Measurements from ENCODE around the gene AADACL3.
"Not testable (repeated sequence)": the region's sequence is repeated elsewhere in the genome, so short reads cannot be mapped to it uniquely, and the experiment has no call there.

AADACL3 gene, protein sequence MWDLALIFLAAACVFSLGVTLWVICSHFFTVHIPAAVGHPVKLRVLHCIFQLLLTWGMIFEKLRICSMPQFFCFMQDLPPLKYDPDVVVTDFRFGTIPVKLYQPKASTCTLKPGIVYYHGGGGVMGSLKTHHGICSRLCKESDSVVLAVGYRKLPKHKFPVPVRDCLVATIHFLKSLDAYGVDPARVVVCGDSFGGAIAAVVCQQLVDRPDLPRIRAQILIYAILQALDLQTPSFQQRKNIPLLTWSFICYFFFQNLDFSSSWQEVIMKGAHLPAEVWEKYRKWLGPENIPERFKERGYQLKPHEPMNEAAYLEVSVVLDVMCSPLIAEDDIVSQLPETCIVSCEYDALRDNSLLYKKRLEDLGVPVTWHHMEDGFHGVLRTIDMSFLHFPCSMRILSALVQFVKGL

DNA sequence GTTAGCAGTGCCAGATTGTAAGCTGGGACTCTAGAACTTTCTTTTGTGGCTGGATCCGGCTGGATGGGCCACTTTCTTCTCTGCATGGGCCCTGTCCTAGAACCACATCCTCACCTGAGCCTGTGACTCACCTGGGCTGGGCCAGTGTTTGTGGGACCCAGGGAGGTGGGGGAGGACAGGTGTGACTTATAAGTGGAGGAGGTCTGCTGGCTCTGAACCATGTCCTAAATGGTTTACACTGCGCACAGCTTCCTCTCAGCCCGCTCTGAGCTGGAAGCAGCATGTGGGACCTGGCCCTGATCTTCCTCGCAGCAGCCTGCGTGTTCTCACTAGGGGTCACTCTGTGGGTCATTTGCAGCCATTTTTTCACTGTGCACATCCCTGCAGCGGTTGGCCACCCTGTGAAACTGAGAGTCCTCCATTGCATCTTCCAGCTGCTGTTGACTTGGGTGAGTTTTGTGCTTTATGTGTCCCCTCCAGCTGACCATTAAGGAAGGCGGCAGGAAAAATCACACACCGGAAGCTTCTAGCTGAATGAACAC is at the start of gene AADACL3:
Gene AADACL3, plus strand, starts transcription at position 215 of the 542 bp plus-strand sequence. Its CDS starts 67 bp downstream, at position 282.
- DNase-seq = no peak

DNA sequence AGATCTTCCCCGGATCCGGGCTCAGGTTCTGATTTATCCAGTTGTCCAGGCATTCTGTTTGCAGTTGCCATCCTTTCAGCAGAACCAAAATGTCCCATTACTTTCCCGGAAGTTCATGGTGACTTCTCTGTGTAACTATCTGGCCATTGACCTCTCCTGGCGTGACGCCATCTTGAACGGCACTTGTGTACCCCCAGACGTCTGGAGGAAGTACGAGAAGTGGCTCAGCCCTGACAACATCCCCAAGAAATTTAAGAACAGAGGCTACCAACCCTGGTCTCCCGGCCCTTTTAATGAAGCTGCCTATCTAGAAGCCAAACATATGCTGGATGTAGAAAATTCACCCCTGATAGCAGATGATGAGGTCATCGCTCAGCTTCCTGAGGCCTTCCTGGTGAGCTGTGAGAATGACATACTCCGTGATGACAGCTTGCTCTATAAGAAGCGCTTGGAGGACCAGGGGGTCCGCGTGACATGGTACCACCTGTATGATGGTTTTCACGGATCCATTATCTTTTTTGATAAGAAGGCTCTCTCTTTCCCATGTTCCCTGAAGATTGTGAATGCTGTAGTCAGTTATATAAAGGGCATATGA is 49.7 kb upstream of the AADACL3 start:
- DNase-seq = no peak

DNA sequence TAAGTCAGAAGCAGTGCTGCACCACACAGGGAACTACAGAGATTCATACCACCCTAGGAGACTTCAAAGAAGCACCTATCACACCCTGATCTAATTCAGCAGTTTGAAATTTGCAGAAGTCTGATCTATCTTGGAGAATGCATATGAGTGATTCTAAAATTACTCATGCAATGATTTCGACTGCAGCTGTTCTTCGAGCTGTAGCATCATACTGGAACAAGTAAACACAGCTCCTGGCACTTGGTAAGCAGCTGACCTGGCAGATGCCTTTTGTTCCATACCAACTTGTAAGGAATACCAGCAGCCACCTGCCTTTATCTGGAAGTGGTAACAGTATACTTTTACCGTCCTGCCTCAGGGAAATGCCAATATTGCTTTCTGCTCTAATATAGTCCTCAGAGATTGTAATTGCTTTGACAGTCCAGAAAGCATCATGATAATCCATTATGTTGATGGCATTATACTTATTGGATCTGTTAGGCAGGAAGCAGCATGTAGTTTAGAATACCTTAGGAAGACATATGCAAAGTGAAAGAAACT is 46.3 kb upstream of the AADACL3 start:
- DNase-seq = no peak

DNA sequence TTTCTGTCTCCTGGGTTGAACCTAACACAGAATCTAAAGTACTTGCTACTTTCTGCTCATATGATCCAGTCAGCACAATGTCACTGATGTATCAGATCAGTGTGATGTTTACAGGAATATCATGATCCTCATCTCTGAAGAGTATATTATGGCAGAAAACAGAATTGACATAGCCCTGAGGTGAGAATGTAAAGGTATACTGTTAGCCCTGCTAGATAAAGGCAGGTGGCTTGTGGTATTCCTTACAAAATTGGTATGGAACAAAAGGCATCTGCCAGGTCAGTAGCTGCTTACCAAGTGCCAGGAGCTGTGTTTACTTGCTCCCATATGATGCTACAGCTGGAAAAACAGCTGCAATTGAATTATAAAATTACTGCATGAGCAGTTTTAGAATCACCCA is 41.6 kb upstream of the AADACL3 start:
- no peak for DNase-seq

DNA sequence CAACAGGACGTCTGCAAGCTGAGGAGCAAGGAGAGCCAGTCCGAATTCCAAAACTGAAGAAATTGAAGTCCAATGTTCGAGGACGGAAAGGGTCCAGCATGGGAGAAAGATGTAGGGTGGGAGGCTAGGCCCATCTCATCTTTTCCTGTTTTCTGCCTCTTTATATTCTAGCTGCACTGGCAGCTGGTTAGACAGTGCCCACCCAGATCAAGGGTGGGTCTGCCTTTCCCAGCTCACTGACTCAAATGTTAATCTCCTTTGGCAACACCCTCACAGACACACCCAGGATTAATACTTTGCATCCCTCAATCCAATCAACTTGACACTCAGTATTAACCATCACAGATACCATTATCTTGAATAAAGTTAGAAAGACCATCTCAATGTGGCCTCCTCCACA is 39.8 kb upstream of the AADACL3 start:
- DNase-seq = not testable (repeated sequence)

DNA sequence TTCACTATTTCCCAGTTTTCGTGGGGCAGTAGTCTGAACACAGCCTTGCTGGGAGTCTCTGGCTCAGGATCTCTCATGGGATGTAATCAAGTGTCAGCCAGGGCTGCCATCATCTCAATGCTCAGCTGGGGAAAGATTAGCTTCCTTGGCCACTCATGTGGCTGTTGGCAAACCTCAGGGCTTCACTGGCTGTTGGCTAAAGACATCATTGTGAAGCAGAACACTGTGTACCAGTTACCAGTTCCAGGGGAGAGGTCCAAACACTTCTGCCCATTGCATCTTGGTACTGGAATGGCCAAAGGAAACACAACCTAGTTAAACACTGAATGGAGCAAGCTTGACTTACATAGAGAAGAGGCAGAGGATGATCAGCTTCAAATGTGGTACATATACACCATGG is 38.3 kb upstream of the AADACL3 start:
- no peak for DNase-seq

DNA sequence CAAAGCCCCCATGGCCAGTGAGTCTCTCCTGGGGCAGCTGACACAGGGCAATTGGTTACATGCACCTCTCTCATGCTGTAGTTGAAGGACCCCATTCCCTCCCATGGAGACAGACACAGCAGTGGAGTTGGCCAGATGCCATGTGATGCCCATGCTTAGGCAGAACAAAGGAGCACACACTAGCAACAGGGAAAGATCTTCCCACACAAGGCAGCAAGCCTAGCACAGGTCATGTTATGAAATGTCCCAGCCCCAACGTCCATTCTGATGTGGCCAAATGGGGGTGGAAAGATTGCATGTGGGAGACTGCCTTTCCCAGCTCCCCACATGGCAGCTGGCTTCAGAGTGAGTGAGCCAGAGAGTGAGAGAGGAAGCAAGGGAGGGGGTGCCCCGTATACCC is 37.6 kb upstream of the AADACL3 start:
- no peak for DNase-seq

DNA sequence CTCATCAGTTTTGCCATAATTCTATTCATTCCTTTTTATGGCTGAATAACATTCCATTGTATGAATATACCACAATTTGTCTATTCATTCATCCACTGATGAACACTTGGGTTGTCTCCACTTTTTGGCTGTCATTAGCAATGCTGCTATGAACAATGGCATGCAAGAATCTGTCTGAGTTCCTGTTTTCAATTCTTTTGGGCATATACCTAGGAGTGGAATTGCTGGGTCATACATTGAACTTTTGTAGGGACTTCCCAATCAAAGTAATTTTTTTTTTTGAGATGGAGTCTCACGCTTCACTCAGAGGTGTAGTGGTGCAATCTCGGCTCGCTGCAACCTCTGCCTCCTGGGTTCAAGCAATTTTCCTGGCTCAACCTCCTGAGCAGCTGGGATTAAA is 37.1 kb upstream of the AADACL3 start:
- no peak for DNase-seq

DNA sequence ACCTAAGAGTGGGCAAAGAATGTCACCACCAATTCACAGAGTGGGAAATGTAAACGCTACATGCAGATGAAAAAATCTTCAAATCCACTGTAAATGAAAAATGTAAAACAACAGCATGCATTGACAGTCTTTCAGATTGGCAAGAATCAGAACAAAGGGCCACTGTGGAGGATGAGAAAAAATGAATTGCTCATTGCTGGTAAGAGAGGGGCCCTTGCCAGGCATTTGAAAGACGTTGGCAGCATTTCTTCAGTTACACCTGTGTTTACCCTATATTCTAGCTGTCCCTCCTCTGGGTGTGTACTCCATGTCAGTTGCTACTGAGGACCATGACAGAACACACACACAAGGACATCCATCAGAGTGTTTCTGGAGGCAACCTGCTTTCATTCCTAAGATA is 25.8 kb upstream of the AADACL3 start:
- no peak for DNase-seq

DNA sequence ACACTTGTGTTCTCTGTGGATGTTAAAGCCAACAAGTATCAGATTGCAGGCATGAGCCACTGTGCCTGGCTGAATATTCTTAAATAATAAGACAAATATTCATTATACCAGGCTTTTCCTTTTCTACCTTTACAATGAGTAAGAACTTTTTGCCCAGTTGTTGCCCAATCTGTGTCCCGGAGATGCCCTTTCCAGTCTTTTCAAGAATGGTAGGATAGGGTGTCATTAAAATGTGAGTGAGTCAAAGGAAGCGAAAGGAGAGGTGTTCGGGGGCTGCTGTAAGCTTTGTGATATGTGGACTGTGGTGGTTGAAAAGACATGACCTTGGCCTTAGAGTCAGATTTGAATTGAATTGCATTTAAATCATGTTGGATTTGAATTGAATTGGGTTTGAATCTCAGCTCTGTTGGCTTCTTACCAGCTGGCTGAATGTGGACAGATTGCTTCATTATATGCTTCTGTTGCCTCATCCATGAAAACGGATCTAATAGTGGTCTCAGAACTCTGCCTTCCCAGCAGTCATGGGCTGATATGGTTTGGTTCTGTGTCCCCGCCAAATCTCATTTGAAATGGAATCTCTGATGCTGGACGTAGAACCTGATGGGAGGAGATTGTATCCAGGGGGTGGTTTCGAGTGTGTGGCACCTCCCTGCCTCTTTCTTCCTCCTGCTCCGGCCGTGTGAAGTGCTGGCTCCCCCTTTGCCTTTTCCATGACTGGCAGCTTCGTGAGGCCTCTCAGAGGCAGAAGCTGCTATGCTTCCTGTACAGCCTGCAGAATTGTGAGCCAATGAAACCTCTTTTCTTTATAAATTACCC is 22.7 kb upstream of the AADACL3 start:
- DNase-seq = no peak

DNA sequence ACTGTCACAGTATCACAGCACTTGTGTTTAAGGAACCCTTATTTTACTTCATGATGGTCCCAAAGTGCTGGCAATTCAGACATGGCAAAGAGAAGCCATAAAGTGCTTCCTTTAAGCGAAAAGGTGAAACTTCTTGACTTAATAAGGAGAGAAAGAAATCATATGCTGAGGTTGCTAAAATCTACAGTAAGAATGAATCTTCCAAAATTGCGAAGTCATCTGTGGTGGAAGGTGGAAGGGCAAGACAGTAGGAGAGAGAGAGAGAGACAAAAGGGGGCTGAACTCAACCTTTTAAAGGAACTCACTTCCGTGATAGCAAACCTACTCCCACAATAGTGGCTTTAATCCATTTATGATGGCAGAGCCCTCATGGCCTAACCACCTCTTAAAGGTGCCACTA is 19.3 kb upstream of the AADACL3 start:
- DNase-seq = no peak

DNA sequence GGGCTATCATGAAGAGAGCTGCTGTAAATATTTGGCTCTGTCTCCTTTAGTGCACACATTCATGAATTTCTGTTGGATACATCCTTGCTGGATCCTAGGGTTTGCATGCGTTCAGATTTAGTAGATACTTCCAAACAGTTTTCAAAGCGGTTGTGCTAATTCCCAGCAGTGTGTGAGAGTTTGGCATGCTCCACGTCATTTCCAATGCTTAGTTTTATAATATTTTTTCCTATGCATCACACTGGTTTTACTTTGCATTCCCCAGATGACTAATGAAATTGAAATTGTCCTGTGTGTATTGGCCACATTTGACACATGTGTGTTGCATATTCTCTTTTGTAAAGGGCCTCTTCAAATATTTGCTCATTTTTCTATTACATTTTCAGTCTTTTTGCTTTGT is 18.5 kb upstream of the AADACL3 start:
- no peak for DNase-seq

DNA sequence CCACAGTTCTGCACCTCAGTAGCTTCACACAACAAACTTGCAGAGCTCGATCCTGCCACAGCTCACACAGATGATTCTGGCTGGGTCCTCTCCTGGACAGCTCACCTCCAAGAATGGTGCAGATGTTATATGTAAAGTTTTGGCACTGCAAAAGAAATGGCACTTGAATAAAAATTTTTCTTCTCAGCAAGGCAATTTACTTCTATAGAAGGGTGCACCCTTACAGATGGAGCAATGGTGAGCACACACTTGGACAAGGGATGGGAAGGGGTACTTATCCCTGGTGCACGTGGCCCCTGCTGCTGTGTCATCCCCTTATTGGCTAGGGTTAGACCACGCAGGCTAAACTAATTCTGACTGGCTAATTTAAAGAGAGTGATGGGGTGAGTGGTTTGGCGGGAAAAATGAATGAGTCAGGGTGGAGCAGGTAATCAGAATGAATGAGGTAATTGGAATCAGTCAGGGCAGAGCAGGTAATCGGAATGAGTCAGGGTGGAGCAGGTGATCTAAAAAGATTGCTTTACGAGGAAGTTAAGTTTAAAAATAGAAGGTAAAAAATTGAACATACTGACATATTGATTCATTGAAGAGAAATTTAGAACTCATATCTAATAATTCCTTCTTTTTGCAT is 12.0 kb upstream of the AADACL3 start:
- no peak for DNase-seq

DNA sequence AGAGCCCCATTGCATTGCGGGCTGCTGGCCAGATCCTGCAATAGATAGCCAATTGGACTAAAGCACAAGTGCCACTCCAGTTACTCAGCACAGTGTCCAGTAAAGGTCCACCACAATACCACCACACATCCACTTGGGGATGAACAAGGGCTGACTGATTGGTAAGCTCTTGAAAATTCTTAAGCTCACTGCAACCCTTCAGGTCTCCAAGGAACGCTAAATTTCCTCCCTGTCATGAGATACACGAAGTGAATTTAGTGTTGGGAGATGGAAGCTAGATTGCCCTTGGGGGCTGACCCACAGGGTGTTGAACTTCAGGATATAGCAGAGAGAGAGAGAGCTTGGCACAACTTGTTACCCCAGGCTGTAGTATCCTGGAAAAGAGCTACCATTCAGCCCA is 9.8 kb upstream of the AADACL3 start:
- DNase-seq = no peak

DNA sequence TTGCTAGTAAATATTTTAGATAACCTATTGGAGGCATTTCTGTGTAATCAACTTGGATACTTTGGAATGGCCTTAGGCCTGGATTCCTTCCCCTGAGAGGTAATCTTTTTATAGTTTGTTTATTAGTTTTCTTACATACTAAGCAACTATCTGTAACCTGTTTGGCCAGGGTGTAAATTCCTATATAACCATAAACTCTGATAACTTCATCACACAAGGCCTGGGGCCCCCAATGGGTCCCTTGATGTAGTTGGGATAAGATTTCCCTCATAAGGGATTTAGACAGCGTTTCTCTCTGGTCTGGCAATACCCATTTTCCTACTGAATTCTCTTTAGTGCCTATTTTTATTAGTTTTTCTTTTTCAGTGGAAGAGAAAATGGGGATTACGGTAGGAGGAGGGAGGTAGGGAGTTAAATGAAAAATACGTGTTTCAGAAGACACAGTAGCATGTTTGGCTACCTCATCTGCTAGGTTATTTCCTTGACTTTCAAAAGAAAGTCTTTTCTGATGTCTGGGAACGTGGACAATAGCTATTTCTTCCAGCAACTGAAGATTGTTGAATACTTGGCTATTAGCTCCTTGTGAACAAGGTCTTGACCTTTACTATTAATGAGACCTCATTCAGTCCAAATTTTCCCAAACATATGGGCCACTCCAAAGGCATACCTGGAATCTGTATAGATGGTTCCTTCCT is 7.4 kb upstream of the AADACL3 start:
- no peak for DNase-seq

DNA sequence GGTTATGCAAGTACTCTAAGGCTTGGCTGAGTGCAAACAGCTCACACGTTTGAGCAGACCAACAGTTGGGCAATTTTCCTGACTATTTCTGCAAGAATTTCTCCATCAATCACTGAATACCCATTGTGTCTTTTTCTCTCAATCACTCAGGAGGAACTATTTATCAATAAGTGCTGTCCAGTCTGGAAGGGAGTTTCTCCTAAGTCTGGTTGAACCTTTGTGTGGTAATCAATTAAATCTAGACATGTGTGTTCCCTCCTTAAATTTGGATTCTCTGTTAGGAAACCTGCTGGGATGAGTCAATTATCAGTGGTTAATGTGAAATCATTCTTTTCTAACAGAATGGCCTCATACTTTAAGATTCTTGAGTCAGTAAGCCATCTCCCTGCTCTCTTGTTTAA is 6.8 kb upstream of the AADACL3 start:
- no peak for DNase-seq

DNA sequence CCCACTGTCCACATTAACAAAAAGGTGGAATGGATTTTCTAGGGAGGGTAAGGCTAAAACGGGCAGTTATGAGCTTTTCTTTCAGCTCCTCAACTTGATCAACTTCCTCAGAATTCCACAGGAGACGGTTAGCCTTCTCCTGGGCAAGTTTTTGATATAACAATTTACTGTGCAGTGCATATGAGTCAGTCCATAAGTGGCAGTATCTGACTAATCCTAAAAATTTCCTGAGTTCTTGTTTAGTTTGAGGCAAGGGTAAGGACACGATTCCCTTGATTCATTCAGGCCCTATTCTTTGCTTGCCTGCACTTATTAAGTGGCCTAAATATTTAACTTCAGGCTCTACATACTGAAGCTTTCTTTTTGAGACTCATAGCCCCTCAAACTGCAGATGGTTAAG is 6.2 kb upstream of the AADACL3 start:
- DNase-seq = no peak

DNA sequence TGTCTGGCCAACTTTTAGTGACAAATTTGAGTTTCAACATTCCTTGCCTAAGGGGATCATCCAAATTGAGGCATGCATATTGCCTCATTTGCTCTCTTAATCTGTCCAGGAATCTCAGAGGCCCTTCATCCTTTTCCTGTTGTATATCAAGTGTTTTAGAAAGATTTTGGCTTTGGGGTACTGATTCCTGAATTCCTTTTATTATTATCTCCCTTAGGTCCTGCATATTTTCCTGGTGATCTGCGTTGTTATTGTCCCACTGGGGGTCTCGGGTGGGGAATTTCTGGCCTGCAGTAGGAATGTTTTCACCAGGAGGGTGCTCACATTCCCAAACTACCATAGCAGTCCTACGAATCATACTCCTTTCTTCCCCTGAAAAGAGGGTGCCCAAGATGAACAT is 4.4 kb upstream of the AADACL3 start:
- DNase-seq = no peak

DNA sequence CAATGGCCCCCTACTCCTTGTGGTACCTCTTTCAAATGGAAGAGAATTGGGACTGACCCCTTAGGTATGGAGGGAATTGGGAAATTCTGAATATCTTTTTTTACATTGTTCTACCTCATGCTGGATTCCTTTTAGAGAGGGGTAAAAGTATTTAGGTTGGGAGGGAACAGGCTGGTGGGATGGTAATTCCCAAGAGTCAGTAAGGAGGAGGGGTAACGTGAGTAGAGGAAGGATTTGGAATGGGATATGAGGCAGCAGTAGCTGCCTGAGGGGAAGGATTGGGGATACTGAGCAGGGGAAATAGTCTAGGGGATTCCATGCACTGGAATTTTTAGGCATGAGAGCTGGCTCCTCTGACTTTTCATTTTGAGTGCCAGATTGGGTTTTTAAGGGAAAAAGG is 3.8 kb upstream of the AADACL3 start:
- DNase-seq = no peak

DNA sequence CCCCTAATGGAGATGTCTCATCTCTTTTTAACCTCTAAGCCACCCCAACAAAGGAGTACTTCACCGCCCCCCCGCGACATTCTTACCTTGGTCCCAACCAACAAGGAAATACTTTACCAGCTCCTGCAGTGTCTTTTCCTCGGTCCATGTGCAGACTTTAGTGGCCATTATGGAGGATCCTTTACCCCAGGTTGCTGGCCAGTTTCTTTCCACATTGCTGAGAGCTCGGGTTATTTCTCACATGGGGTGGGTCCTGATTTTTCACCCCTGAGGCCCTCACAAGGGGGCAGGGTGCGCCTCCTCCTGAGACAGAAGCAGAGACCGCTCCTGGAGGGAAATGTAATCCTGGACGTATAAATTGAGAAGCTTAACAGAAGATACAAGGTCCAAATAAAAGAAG is 3.0 kb upstream of the AADACL3 start:
- DNase-seq = no peak

DNA sequence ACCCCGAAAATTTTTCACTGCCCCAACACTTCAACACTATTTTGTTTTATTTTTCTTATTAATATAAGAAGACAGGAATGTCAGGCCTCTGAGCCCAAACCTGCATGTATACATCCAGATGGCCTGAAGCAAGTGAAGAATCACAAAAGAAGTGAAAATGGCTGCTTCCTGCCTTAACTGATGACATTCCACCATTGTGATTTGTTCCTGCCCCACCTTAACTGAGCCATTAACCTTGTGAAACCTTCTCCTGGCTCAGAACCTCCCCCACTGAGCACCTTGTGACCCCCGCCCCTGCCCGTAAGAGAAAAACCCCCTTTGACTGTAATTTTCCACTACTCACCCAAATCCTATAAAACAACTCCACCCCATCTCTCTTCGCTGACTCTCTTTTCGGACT is 2.3 kb upstream of the AADACL3 start:
- not testable (repeated sequence) for DNase-seq
